Raji (cell line): ENCODE data around the gene PPP2R2C.

Experiments
- POLR2A ChIP-seq: IDR thresholded peaks from 2 replicates; pipeline ENCODE4 v1.6.1; 2011; ENCODE audit warnings: low read depth, low read length, control low read depth; ENCODE audit not compliant: insufficient read depth

The PPP2R2C gene

GRCh38 chr4:6294705-6295421 is 177.6 kb downstream of the PPP2R2C start:
- TF ChIP-seq POLR2A, result no peak

GRCh38 chr4:6293661-6294060 is 178.8 kb downstream of the PPP2R2C start:
- TF ChIP-seq POLR2A, result no peak

GRCh38 chr4:6293097-6293445 is 179.3 kb downstream of the PPP2R2C start:
- no peak for TF ChIP-seq POLR2A

GRCh38 chr4:6292376-6293096 is 179.9 kb downstream of the PPP2R2C start:
- no peak for TF ChIP-seq POLR2A

DNA sequence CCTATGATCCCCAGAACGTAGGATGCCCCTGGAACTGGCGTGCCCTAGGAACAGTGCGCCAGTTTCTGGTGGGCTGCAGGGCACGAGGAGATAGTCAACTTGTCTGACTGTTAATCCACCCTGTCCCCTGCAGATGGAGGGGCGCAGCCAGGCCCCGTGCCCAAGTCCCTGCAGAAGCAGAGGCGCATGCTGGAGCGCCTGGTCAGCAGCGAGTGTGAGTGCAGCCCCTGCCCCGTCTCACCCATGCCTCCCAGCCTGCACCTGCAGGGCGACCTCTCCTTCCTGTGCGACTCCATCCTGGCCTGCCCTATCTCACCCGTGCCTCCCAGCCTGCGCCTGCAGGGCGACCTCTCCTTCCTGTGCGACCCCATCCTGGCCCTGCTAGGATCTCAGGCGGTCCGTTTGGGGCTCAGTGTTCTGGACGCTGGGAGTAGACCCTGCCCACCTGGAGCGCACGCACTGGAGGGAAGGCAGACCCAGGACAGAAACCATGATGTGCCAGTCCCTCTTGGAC is 180.6 kb downstream of the PPP2R2C start:
- TF ChIP-seq POLR2A, result no peak

DNA sequence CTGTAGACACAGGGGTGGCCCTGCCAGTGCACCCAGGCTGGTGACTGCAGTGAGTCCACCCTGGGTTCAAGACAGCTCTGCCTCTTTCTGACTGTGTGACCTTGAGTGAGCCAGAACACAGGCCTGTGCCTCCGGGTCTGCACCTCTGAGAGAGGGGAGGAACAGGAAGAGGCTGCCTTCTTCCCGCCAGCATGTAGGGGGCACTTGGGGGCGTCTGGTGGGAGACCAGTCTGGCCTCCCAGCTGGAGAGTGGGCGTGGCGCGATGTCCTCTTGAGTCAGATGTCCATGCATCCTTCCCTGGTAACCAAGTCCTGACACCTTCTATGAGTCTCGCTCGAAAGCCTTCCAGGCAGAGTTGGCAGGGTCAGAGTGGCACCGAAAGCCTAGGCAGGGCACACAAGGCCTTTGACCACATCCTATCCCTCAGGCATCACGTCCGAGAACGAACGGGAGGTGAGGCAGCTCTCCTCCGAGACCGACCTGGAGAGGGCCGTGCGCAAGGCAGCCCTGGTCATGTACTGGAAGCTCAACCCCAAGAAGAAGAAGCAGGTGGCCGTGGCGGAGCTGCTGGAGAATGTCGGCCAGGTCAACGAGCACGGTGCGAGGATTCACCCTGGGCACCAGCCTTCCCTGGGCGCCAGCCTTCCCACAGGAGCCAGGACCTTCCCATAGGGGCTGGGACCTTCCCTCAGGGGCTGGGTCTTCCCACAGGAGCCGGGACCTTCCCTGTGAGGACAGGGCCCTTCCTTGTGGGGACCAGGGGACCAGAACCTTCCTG is 181.5 kb downstream of the PPP2R2C start:
- no peak for TF ChIP-seq POLR2A

- TF ChIP-seq POLR2A, result no peak
Observed at GRCh38 chr4:6290256-6290655, 182.2 kb downstream of the PPP2R2C start.

GRCh38 chr4:6288871-6289270 is 183.5 kb downstream of the PPP2R2C start:
- no peak for TF ChIP-seq POLR2A

DNA sequence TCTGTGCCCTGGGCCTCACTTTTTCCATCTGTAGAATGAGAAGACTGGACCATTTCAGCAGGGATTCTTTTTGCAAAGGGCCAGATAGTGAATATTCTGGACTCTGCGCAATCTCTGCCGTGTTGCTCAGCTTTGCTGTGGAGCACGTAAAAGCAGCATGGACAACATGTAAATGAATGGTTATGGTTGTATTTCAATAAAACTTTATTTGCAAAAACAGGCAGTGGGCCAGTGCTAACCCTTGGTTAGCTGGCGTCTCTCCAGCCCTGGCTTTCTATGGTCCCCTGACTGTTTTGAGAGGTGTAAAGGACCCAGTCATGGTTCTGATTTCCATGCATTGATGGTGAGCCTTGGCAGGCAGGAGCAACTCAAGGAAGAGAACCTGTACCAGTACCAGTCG is 184.1 kb downstream of the PPP2R2C start:
- no peak for TF ChIP-seq POLR2A

GRCh38 chr4:6287017-6287788 is 185.2 kb downstream of the PPP2R2C start:
- TF ChIP-seq POLR2A, result no peak

DNA sequence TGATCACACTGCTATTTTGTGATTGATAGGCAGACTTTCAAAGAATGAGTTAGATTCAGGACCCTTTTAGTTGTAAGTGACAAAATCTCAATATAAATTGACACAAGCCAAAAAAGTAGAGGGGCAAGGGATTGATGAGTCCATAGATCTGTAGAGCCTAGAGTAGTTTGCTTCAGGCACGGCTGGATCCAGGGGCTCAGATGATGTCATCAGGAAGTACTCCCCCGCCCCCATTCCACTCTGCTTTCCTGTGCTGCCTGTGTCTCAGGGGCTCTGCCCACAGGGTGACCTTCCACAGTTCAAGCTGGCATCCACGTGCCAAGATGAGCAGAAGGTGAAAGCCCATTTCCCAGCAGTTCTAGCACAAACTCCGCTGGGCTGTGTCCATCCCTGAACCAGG is 189.1 kb downstream of the PPP2R2C start:
- TF ChIP-seq POLR2A, result no peak

DNA sequence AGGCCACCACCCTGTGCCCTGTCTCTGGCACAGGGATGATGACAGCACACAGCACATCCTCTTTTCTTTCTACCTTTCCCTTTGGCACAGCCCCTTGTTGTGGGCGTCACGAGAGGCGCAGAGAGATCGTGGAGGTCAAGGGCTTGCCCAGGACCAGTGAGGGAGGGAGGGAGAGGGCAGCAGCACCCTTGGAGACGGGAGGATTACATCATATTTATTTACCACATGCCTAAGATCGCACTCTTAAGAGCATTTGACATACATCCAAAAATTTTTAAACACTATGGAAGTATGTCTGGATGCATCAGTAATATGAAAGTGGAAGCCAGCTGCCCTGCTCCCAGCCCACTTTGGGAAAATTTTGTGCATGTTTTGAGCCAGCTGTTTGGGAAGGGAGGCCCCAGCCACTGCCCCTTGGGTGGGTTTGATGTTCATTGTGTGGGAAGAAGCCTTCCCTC is 190.1 kb downstream of the PPP2R2C start:
- no peak for TF ChIP-seq POLR2A

- no peak for TF ChIP-seq POLR2A
Observed at GRCh38 chr4:6281436-6282313, 190.7 kb downstream of the PPP2R2C start.
